ENCODE results near the gene FXR2.
A peak's percentile ranks its signal among the peaks of the same experiment; 100 is the strongest.

The FXR2 gene

GRCh38 chr17:7570351-7570750, 44.3 kb downstream of the FXR2 start:
- DNase-seq = no peak

- DNase-seq = no peak
These were observed 45.1 kb downstream of the FXR2 start for GRCh38 chr17:7569571-7569970.

- DNase-seq = no peak
These were observed 51.4 kb downstream of the FXR2 start for GRCh38 chr17:7563115-7563869.

DNA sequence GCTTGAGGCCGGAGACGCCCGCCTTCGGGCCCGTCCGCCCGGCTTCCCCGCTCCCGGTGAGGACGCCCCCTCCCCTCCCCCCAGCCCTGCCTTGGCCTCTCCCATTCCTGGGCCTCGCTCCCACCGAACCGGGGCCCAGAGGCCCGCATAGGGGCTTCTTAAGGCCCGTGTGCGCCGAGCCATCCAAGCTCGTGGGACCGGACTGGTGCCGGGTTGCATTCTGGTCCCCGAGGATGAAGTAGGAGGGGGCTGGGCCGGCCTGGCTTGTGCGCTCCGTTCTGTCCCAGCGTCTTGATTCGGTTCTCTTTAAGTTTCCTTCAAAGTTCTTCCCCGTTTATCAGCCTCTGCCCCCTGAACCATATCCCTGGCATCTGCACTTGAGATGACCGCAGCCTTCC, 52.5 kb downstream of the FXR2 start:
- no peak for DNase-seq

- DNase-seq = peak; percentile 38 to 95 (median 82)
These were observed 53.0 kb downstream of the FXR2 start, which contains the start of gene SENP3 for GRCh38 chr17:7561589-7562207. SENP3 (plus strand) TSS chr17:7561919; CDS start chr17:7563077, 1,158 bp downstream.

- peak in 12 of 14 donors; percentile 57 to 86 (median 78) for DNase-seq
These were observed 53.6 kb downstream of the FXR2 start for GRCh38 chr17:7561028-7561575.

- peak in 1 of 14 donors; percentile 37 for DNase-seq
These were observed 54.3 kb downstream of the FXR2 start for GRCh38 chr17:7560172-7561027.

- DNase-seq = no peak
These were observed 55.2 kb downstream of the FXR2 start for GRCh38 chr17:7559320-7560171.

DNA sequence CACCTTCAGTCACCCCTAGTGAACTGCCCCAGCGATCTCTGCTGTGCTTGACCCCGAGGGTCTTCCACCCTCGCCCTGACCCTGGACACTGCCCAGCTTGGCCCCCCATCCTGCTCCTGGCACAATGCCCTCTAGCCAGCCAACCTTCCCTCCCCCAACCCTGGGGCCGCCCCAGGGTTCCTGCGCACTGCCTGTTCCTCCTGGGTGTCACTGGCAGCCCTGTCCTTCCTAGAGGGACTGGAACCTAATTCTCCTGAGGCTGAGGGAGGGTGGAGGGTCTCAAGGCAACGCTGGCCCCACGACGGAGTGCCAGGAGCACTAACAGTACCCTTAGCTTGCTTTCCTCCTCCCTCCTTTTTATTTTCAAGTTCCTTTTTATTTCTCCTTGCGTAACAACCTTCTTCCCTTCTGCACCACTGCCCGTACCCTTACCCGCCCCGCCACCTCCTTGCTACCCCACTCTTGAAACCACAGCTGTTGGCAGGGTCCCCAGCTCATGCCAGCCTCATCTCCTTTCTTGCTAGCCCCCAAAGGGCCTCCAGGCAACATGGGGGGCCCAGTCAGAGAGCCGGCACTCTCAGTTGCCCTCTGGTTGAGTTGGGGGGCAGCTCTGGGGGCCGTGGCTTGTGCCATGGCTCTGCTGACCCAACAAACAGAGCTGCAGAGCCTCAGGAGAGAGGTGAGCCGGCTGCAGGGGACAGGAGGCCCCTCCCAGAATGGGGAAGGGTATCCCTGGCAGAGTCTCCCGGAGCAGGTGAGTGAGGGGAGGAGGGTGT, 56.0 kb downstream of the FXR2 start, which contains the start of gene TNFSF13:
Gene TNFSF13, plus strand, starts transcription at position 207 of the 776 bp plus-strand sequence. Its CDS starts 290 bp downstream, at position 497.
- peak in 6 of 14 donors; percentile 62 to 86 (median 78) for DNase-seq

- peak in 12 of 14 donors; percentile 39 to 89 (median 82) for DNase-seq
These were observed 56.7 kb downstream of the FXR2 start for GRCh38 chr17:7557775-7558543.

DNA sequence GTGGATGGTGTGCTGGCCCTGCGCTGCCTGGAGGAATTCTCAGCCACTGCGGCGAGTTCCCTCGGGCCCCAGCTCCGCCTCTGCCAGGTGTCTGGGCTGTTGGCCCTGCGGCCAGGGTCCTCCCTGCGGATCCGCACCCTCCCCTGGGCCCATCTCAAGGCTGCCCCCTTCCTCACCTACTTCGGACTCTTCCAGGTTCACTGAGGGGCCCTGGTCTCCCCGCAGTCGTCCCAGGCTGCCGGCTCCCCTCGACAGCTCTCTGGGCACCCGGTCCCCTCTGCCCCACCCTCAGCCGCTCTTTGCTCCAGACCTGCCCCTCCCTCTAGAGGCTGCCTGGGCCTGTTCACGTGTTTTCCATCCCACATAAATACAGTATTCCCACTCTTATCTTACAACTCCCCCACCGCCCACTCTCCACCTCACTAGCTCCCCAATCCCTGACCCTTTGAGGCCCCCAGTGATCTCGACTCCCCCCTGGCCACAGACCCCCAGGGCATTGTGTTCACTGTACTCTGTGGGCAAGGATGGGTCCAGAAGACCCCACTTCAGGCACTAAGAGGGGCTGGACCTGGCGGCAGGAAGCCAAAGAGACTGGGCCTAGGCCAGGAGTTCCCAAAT, 57.4 kb downstream of the FXR2 start:
- peak in 1 of 14 donors; percentile 24 for DNase-seq

GRCh38 chr17:7556627-7557026, 58.1 kb downstream of the FXR2 start:
- no peak for DNase-seq

DNA sequence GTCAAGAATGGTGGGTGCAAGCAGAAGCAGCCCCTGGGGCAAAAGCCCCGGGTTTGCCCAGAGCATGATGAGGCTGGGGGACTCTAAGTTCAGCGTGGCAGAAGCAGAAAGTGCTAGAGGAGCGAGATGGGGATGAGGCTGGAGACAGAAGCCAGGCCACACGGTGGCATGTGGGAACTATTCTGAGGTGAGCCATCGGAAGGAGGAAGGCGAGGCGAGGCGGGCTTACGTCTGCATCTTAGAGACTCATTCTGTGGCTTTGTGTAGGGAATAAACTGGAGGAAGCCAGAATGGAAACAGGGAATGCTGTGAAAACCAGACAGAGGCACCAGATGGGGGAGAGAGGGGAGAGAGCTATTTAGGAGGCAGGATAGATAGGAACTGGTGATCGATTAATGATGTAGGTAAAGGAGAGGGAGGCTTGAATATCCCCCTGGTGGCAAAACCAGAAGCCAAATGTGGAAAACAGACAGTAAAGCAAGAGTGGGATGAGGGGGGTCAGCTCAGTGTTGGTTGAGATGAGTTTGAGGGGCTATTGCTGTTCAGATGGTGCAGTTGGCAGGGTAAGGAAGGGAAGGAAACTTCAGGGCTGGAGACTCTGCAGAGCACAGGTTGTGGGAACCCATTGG, 59.3 kb downstream of the FXR2 start:
- DNase-seq = no peak

DNA sequence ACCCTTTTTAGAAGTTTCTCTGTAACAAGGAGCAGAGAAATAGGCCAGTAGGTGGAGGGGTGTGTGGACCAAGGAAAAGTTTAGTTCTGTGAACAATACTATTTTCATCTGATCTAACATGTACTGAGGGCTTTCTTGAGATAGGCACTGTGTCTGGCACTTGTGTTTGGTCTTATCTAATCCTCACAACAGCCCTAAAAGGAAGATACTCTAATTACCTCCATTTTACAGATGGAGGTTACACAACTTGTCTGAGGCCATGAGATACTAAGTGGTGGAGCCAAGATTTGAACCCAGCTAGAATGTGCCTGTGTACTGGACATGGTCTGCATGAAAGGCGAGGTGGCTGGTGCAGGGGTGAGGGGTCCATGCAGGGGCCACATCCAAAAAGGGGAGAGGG, 61.3 kb downstream of the FXR2 start:
- DNase-seq = no peak

DNA sequence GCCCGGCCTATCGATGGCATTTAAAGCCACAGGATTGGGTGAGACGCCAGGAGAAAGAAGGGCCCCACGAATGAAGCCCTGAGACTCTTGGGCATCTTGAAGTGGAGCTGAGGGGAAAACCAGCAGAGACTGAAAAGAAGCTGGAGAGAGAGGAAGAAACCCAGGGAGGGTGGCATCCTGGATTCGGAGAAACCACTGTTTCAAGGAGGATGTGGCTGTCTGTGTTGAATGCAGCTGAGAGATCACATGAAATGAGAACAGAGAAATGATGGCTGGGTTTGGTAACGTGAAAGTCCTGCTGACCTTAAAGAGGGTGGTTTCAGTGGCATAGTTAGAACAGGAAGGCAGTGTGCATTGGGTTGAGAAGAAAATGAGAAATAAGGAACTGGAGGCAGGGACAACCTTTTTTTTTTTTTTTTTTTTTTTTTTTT, 62.1 kb downstream of the FXR2 start:
- peak in 3 of 14 donors; percentile 22 to 38 (median 37) for DNase-seq

DNA sequence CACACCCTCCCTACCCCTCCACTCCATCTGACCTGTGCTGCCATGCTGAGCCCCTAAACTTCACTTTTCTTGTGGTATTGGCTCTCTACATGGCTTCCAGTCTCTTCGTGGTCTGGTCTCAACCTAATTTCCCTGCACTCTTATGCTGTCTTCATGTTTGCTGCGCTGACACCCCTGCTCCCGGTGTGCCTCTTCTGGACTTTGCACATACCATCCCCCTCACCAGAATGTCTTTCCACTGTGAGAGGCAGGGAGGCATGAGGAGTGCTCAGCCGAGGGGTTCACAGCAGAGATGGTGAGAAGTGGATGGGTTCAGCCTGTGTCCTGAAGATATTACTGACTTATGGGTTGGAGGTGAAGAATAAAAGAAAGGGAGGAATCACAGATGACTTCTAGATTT, 63.3 kb downstream of the FXR2 start:
- DNase-seq = no peak

DNA sequence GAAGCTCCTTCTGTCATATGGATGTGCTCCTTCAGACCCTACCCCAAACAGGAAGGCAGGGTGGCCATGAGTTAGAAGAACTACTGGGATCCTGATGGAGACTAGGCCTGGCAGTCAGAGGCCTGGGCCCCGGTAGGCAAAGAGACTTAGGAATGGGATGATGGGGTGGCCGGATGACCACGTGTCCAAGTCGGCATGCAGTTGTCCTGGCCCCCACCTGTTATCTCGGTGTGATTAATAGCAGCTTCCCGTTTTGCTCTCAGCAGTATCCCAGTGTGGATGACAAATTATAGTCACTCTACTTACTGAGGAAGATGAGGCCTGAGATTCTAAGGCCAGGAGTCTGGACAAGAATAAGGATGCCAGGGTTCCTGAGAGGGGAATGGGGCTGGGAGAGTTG, 64.4 kb downstream of the FXR2 start:
- DNase-seq = no peak

DNA sequence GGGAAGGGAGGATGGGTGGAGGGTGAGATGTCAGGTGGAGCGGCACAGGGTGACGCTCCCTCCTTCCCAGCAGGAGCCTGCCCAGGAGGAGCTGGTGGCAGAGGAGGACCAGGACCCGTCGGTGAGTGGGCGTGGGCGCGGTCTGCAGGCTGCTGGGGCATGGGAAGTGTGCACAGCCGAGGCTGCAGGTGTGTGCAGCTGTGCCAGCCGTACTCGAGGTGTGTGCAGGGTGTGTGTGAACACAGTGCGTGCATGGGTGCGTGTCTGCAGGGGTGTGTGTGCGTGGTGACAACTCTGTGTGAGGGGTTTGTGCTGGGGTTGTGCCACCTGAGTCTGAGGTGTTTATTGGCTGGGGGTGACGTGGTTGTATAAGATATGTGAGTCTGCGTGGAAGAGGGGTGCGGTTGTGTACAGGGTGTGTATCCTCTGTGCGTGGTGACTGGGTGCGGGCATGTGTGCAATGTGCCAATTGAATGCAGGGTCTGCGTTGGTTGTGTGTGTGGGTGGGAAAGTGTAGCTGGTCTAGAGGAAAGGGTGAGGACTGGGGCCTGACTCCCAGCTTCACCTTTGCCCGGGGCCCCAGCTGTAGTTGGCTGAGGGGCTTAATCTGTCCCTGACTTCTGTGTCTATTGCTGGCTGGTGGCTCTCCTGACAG, 65.2 kb downstream of the FXR2 start:
- peak in 1 of 14 donors; percentile 57 for DNase-seq

Measured in C1 segment of cervical spinal cord (tissue), 14 donors.